NCI-H2196 (cell line): Measurements from ENCODE around the gene MSH5.
"Not testable (repeated sequence)": the region's sequence is repeated elsewhere in the genome, so short reads cannot be mapped to it uniquely, and the experiment has no call there.

Source experiments
- DNase-seq: peaks from one replicate; lab custom pipeline; 2025; ENCODE audit not compliant: unreplicated experiment; lab: John Stamatoyannopoulos, UW

MSH5 gene

GRCh38 chr6:31739639-31740396 is at the start of gene MSH5:
MSH5 (plus strand) TSS chr6:31740005; CDS start chr6:31740467, 462 bp downstream.
- peak; percentile 99 for DNase-seq

GRCh38 chr6:31690231-31691077 is 49.4 kb upstream of the MSH5 start:
- no peak for DNase-seq

- DNase-seq = no peak
Observed at GRCh38 chr6:31691078-31691463, 48.7 kb upstream of the MSH5 start.

GRCh38 chr6:31691564-31692108 is 48.2 kb upstream of the MSH5 start:
- DNase-seq = no peak

GRCh38 chr6:31692353-31692752 is 47.5 kb upstream of the MSH5 start:
- DNase-seq = no peak

GRCh38 chr6:31692886-31693285 is 46.9 kb upstream of the MSH5 start:
- no peak for DNase-seq

GRCh38 chr6:31693535-31693934 is 46.3 kb upstream of the MSH5 start:
- DNase-seq = no peak

- DNase-seq = no peak
Observed at GRCh38 chr6:31697555-31697954, 42.2 kb upstream of the MSH5 start.

- no peak for DNase-seq
Observed at GRCh38 chr6:31700740-31701401, 38.9 kb upstream of the MSH5 start.

- DNase-seq = peak; percentile 63
Observed at GRCh38 chr6:31701666-31702404, 38.0 kb upstream of the MSH5 start.

GRCh38 chr6:31702405-31702818 is 37.4 kb upstream of the MSH5 start:
- DNase-seq = no peak

GRCh38 chr6:31702819-31703716 is 36.7 kb upstream of the MSH5 start, which contains the start of gene ABHD16A:
ABHD16A (minus strand) TSS chr6:31703324; CDS start chr6:31703281, 43 bp downstream.
- peak; percentile 97 for DNase-seq

- no peak for DNase-seq
Observed at GRCh38 chr6:31705931-31706330, 33.9 kb upstream of the MSH5 start.

GRCh38 chr6:31706599-31706998 is 33.2 kb upstream of the MSH5 start, which contains the start of gene LY6G6F:
LY6G6F (plus strand) TSS chr6:31706866; CDS start chr6:31706907, 41 bp downstream.
- DNase-seq = no peak

- no peak for DNase-seq
Observed at GRCh38 chr6:31707701-31708100, 32.1 kb upstream of the MSH5 start.

- DNase-seq = no peak
Observed at GRCh38 chr6:31708224-31708623, 31.6 kb upstream of the MSH5 start.

GRCh38 chr6:31709157-31709556 is 30.6 kb upstream of the MSH5 start:
- DNase-seq = not testable (repeated sequence)

- no peak for DNase-seq
Observed at GRCh38 chr6:31710523-31711219, 29.1 kb upstream of the MSH5 start.

- DNase-seq = no peak
Observed at GRCh38 chr6:31711233-31711632, 28.6 kb upstream of the MSH5 start.
